ENCODE data around the gene RHBDL1.

RHBDL1 gene

GRCh38 chr16:667780-668518, 7.5 kb upstream of the RHBDL1 start, which contains the start of gene RHOT2:
RHOT2 (plus strand) TSS chr16:668132; CDS start chr16:668200, 68 bp downstream.
- peak; percentile 97 for DNase-seq (ENCODE audit: low spot score)
- peak; percentile 100 for TF ChIP-seq CTCF (IDR thresholded peaks at IDR 0.05; ENCODE audit: extremely low read depth, missing control alignments)

- DNase-seq (ENCODE audit: low spot score), result no peak
- TF ChIP-seq CTCF (IDR thresholded peaks at IDR 0.05; ENCODE audit: extremely low read depth, missing control alignments), result no peak
Measured at GRCh38 chr16:668519-669171, 6.8 kb upstream of the RHBDL1 start.

- no peak for TF ChIP-seq CTCF (IDR thresholded peaks at IDR 0.05; ENCODE audit: extremely low read depth, missing control alignments)
- no peak for DNase-seq (ENCODE audit: low spot score)
Measured at GRCh38 chr16:669666-670065, 5.8 kb upstream of the RHBDL1 start.

- no peak for DNase-seq (ENCODE audit: low spot score)
- no peak for TF ChIP-seq CTCF (IDR thresholded peaks at IDR 0.05; ENCODE audit: extremely low read depth, missing control alignments)
Measured at GRCh38 chr16:670485-671352, 4.8 kb upstream of the RHBDL1 start.

GRCh38 chr16:671353-672131, 3.9 kb upstream of the RHBDL1 start:
- DNase-seq (ENCODE audit: low spot score), result no peak
- TF ChIP-seq CTCF (IDR thresholded peaks at IDR 0.05; ENCODE audit: extremely low read depth, missing control alignments), result no peak

- no peak for DNase-seq (ENCODE audit: low spot score)
- no peak for TF ChIP-seq CTCF (IDR thresholded peaks at IDR 0.05; ENCODE audit: extremely low read depth, missing control alignments)
Measured at GRCh38 chr16:672371-672770, 3.1 kb upstream of the RHBDL1 start.
